H9 (cell line): ENCODE results near the gene SLC25A22. TPM values are rescaled to one million over a fixed set of nuclear protein-coding genes. Genes with fewer than 3 reads are reported as not detected.
A peak's percentile ranks its signal among the peaks of the same experiment; 100 is the strongest.

Source experiments
- DNase-seq: peaks from one replicate; pipeline ENCODE4 v3.0.0-alpha.2; 2017
- H2AFZ ChIP-seq: one replicate; pipeline ENCODE4 v1.6.1; 2013; ENCODE audit warnings: mild to moderate bottlenecking, low read length, control low read depth, moderate library complexity
- H2AK5ac ChIP-seq: 2 replicates; pipeline ENCODE4 v1.6.1; 2013; ENCODE audit warnings: low read length, control low read depth, mixed read lengths; ENCODE audit not compliant: insufficient read length
- H2BK120ac ChIP-seq: one replicate; pipeline ENCODE4 v1.6.1; 2013; ENCODE audit warnings: low read depth, mild to moderate bottlenecking, low read length, control low read depth, inconsistent platforms; ENCODE audit not compliant: poor library complexity, severe bottlenecking
- H2BK12ac ChIP-seq: 2 replicates; pipeline ENCODE4 v1.6.1; 2013; ENCODE audit warnings: low read length, control low read depth, mixed read lengths, low read depth; ENCODE audit not compliant: insufficient read length
- H2BK15ac ChIP-seq: 2 replicates; pipeline ENCODE4 v1.6.1; 2013; ENCODE audit warnings: low read depth, low read length, control low read depth
- H2BK20ac ChIP-seq: one replicate; pipeline ENCODE4 v1.6.1; 2013; ENCODE audit warnings: low read depth, mild to moderate bottlenecking, low read length, control low read depth, inconsistent platforms; ENCODE audit not compliant: poor library complexity, severe bottlenecking
- H2BK5ac ChIP-seq: 2 replicates; pipeline ENCODE4 v1.6.1; 2013; ENCODE audit warnings: low read length, control low read depth, mixed read lengths; ENCODE audit not compliant: insufficient read length
- H3K14ac ChIP-seq: 2 replicates; pipeline ENCODE4 v1.6.1; 2013; ENCODE audit warnings: low read length, control low read depth; ENCODE audit not compliant: insufficient read depth
- H3K18ac ChIP-seq: 2 replicates; pipeline ENCODE4 v1.6.1; 2013; ENCODE audit warnings: low read depth, mild to moderate bottlenecking, mixed read lengths, low read length, control low read depth; ENCODE audit not compliant: insufficient read length
- H3K23ac ChIP-seq: 2 replicates; pipeline ENCODE4 v1.6.1; 2013; ENCODE audit warnings: low read length, control low read depth, mixed read lengths, low read depth; ENCODE audit not compliant: insufficient read length
- H3K23me2 ChIP-seq: 2 replicates; pipeline ENCODE4 v1.6.1; 2013; ENCODE audit warnings: low read depth, mild to moderate bottlenecking, mixed read lengths, low read length, control low read depth; ENCODE audit not compliant: insufficient read length, poor library complexity, severe bottlenecking
- H3K27ac ChIP-seq: 2 replicates; pipeline ENCODE4 v1.5.1; 2013; ENCODE audit warnings: low read length, control low read depth, mixed read lengths, low read depth; ENCODE audit not compliant: insufficient read length
- H3K27me3 ChIP-seq: 2 replicates; pipeline ENCODE4 v1.6.1; 2013; ENCODE audit warnings: low read length, control low read depth, inconsistent platforms; ENCODE audit not compliant: insufficient read depth
- H3K4ac ChIP-seq: 2 replicates; pipeline ENCODE4 v1.6.1; 2013; ENCODE audit warnings: low read depth, mild to moderate bottlenecking, control low read depth, inconsistent platforms, low read length, moderate library complexity
- H3K4me1 ChIP-seq: 2 replicates; pipeline ENCODE4 v1.6.1; 2013; ENCODE audit warnings: low read length, control low read depth, inconsistent platforms; ENCODE audit not compliant: insufficient read depth
- H3K4me2 ChIP-seq: 2 replicates; pipeline ENCODE4 v1.6.1; 2013; ENCODE audit warnings: low read length, control low read depth, mixed read lengths; ENCODE audit not compliant: insufficient read length, insufficient read depth
- H3K56ac ChIP-seq: 2 replicates; pipeline ENCODE4 v1.6.1; 2013; ENCODE audit warnings: low read depth, mild to moderate bottlenecking, mixed read lengths, low read length, control low read depth; ENCODE audit not compliant: insufficient read length
- H3K79me1 ChIP-seq: 2 replicates; pipeline ENCODE4 v1.6.1; 2013; ENCODE audit warnings: low read depth, mild to moderate bottlenecking, moderate library complexity, low read length, control low read depth, inconsistent platforms; ENCODE audit not compliant: insufficient read depth, poor library complexity, severe bottlenecking
- H3K79me2 ChIP-seq: 2 replicates; pipeline ENCODE4 v1.6.1; 2013; ENCODE audit warnings: low read length, control low read depth, inconsistent platforms; ENCODE audit not compliant: insufficient read depth
- H3K9ac ChIP-seq: 2 replicates; pipeline ENCODE4 v1.6.1; 2013; ENCODE audit warnings: low read length, control low read depth, mixed read lengths; ENCODE audit not compliant: insufficient read length; ENCODE audit errors: extremely low read depth
- H3K9me3 ChIP-seq: one replicate; pipeline ENCODE4 v1.6.1; 2013; ENCODE audit warnings: low read depth, low read length, inconsistent platforms; ENCODE audit not compliant: control insufficient read depth
- H3T11ph ChIP-seq: one replicate; pipeline ENCODE4 v1.6.1; 2013; ENCODE audit warnings: mild to moderate bottlenecking, low read length, control low read depth, inconsistent platforms
- H4K20me1 ChIP-seq: one replicate; pipeline ENCODE4 v1.6.1; 2013; ENCODE audit not compliant: control insufficient read depth, insufficient read length, insufficient read depth
- H4K5ac ChIP-seq: 2 replicates; pipeline ENCODE4 v1.6.1; 2013; ENCODE audit warnings: low read depth, mild to moderate bottlenecking, mixed read lengths, low read length, control low read depth; ENCODE audit not compliant: insufficient read length
- H4K8ac ChIP-seq: replicated peaks from 2 replicates; pipeline ENCODE4 v1.6.1; 2013; ENCODE audit warnings: low read length, control low read depth, mixed read lengths, low read depth; ENCODE audit not compliant: insufficient read length
- H4K91ac ChIP-seq: 2 replicates; pipeline ENCODE4 v1.6.1; 2013; ENCODE audit warnings: low read depth, mild to moderate bottlenecking, moderate library complexity, mixed read lengths, low read length, control low read depth; ENCODE audit not compliant: insufficient read length
- H3K27ac Mint-ChIP-seq, 3 experiments: 2 replicates in 2 of 3; 3 replicates in 1 of 3; pipeline ENCODE4 v1.8.0; 2020 to 2021; ENCODE audit warnings: mixed read lengths in 3 of 3, mild to moderate bottlenecking in 1 of 3, moderate library complexity in 1 of 3
- H3K27me3 Mint-ChIP-seq: 2 replicates; pipeline ENCODE4 v1.8.0; 2021; ENCODE audit warnings: low read depth, mild to moderate bottlenecking, moderate library complexity, mixed read lengths
- H3K36me3 Mint-ChIP-seq, 3 experiments: 2 replicates in 2 of 3; 3 replicates in 1 of 3; pipeline ENCODE4 v1.8.0; 2020 to 2021; ENCODE audit warnings: low read depth in 3 of 3, mixed read lengths in 3 of 3; ENCODE audit not compliant: insufficient read depth in 1 of 3
- H3K4me1 Mint-ChIP-seq, 2 experiments: 2 replicates each; pipeline ENCODE4 v1.8.0; 2020; ENCODE audit warnings: mixed read lengths in 2 of 2
- H3K4me3 Mint-ChIP-seq, 2 experiments: 2 replicates in 1 of 2; 3 replicates in 1 of 2; pipeline ENCODE4 v1.8.0; 2020 to 2021; ENCODE audit warnings: mild to moderate bottlenecking in 2 of 2, mixed read lengths in 2 of 2, moderate library complexity in 1 of 2
- H3K9me3 Mint-ChIP-seq, 2 experiments: 2 replicates in 1 of 2; 3 replicates in 1 of 2; pipeline ENCODE4 v1.8.0; 2020; ENCODE audit warnings: mild to moderate bottlenecking in 2 of 2, mixed read lengths in 2 of 2, moderate library complexity in 1 of 2
- WGBS: extraction: QIAGEN DNeasy Blood & Tissue Kit; methylation state at CpG from one replicate; pipeline ENCODE4 v1.1.7; 2013; ENCODE audit warnings: missing lambda C conversion rate, low lambda C conversion rate, mixed read lengths; ENCODE audit not compliant: insufficient read length; ENCODE audit errors: extremely low coverage; 5-methylcytosine and 5-hydroxymethylcytosine counted together
- total RNA-seq: library from RNA; stranded (reverse); gene quantifications from 2 replicates; pipeline ENCODE4 v1.2.1, GENCODE V29; 2021
- TF ChIP-seq, protein P1 (sequence below): fragments of 200-600 bp; sonication (generic); conservative IDR thresholded peaks from 3 replicates; pipeline ENCODE4 v1.8.0; 2021; ENCODE audit warnings: antibody characterized with exemption, mild to moderate bottlenecking

The SLC25A22 gene
- total RNA-seq, 1 experiment from 2014 or later, result 51.9 TPM

- Histone ChIP-seq H3K4ac (no peak within 1 kb of the TSS; the same call in 1 of the 2 replicates), H4K91ac (no peak within 1 kb of the TSS), H2BK120ac (no peak within 1 kb of the TSS), H2BK5ac (no peak within 1 kb of the TSS), H4K20me1 (peaks cover 6% of the 10 kb centered on the region), H3K4me2 (peak within 1 kb of the TSS; percentile 75), H2BK20ac (no peak within 1 kb of the TSS), H3K23me2 (peaks cover 12% of the 10 kb centered on the region), H3K14ac (peak within 1 kb of the TSS; percentile 99), H3K79me1 (peaks cover 2% of the 10 kb centered on the region), H3K79me2 (no peaks in the 10 kb centered on the region; the same call in 1 of the 2 replicates), H4K5ac (no peak within 1 kb of the TSS), H3K27ac (no peak within 1 kb of the TSS), H3K18ac (peak within 1 kb of the TSS; percentile 80), H2AK5ac (no peak within 1 kb of the TSS), H3K27me3 (no peaks in the 10 kb centered on the region), H4K8ac (no peak within 1 kb of the TSS), H3K9ac (peak within 1 kb of the TSS; percentile 89), H2BK15ac (no peak within 1 kb of the TSS), H3K23ac (no peak within 1 kb of the TSS), H2BK12ac (peak within 1 kb of the TSS; percentile 15), H3K4me1 (peaks cover 2% of the 10 kb centered on the region; the same call in 1 of the 2 replicates), H3K56ac (no peak within 1 kb of the TSS), H2AFZ (no peak within 1 kb of the TSS), H3K9me3 (no peaks in the 10 kb centered on the region), H3T11ph (no peak within 1 kb of the TSS)
- TF ChIP-seq, protein P1, sequence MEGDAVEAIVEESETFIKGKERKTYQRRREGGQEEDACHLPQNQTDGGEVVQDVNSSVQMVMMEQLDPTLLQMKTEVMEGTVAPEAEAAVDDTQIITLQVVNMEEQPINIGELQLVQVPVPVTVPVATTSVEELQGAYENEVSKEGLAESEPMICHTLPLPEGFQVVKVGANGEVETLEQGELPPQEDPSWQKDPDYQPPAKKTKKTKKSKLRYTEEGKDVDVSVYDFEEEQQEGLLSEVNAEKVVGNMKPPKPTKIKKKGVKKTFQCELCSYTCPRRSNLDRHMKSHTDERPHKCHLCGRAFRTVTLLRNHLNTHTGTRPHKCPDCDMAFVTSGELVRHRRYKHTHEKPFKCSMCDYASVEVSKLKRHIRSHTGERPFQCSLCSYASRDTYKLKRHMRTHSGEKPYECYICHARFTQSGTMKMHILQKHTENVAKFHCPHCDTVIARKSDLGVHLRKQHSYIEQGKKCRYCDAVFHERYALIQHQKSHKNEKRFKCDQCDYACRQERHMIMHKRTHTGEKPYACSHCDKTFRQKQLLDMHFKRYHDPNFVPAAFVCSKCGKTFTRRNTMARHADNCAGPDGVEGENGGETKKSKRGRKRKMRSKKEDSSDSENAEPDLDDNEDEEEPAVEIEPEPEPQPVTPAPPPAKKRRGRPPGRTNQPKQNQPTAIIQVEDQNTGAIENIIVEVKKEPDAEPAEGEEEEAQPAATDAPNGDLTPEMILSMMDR, result no peak
- peak within 1 kb of the TSS; percentile 84 to 91 for H3K4me3 Mint-ChIP-seq
- peak within 1 kb of the TSS; percentile 70 to 95 (median 93); a peak in 5 of 7 replicates for H3K27ac Mint-ChIP-seq
- H3K4me1 Mint-ChIP-seq, result peaks cover 17 to 38% of the 10 kb centered on the region in 2 experiments
- H3K9me3 Mint-ChIP-seq, result no peaks in the 10 kb centered on the region
- no CpG with 5 or more reads among the region's 87 CpGs for WGBS
- DNase-seq, result peak; percentile 91
- H3K36me3 Mint-ChIP-seq, result peaks cover 5 to 38% (median 35%) of the 10 kb centered on the region in 3 experiments; a peak in 6 of 7 replicates
- peaks cover 2% of the 10 kb centered on the region; the same call in 1 of the 2 replicates for H3K27me3 Mint-ChIP-seq
These were observed 44.4 kb upstream of the SLC25A22 start, which contains the start of the genes POLR2L and TSPAN4 for GRCh38 chr11:842370-843002. TSS of gene POLR2L (minus strand) at chr11:842529. CDS start at chr11:842508, 21 bp downstream. TSS of gene TSPAN4 (plus strand) at chr11:842852. CDS start at chr11:850305, 7,453 bp downstream.
